Ovary (tissue), 3 donors: Measurements from ENCODE around the gene CENPP.

Experiments used
- CTCF ChIP-seq, 3 donors: fragments of 450-650 bp in 2 of 3; fragments of 200-600 bp in 1 of 3; IDR thresholded peaks; one replicate each; pipeline versions ENCODE4 v1.5.1 to v1.8.0; 2016 to 2022; ENCODE audit warnings: antibody characterized with exemption in 3 of 3, mild to moderate bottlenecking in 1 of 3
- EP300 ChIP-seq: sonication (generic); formaldehyde crosslinking; IDR thresholded peaks from one replicate; pipeline ENCODE4 v1.6.1; 2017; ENCODE audit warnings: antibody characterized with exemption
- POLR2A ChIP-seq: fragments of 450-650 bp; IDR thresholded peaks from one replicate; pipeline ENCODE4 v1.6.1; 2017; ENCODE audit warnings: antibody characterized with exemption, mild to moderate bottlenecking, moderate library complexity
- donor health status: DM: no; HTN: no; CAD: no.

GRCh38 chr9:92613268-92614122, 287.7 kb downstream of the CENPP start:
- TF ChIP-seq POLR2A (no peak), CTCF (IDR thresholded peaks at IDR 0.05) (no peak), EP300 (no peak)
